OCI-LY1 (cell line): ENCODE measurements around the gene TCP11.

Source experiments
- H2AFZ ChIP-seq: fragments of 200-600 bp; sonication (generic), shearing (Covaris generic); 2 replicates; pipeline ENCODE4 v1.6.0; 2014; ENCODE audit warnings: antibody characterized with exemption, mild to moderate bottlenecking, low read length
- H3F3A ChIP-seq: fragments of 200-600 bp; sonication (generic), shearing (Covaris generic); 2 replicates; pipeline ENCODE4 v1.6.0; 2014; ENCODE audit warnings: mild to moderate bottlenecking, antibody characterized with exemption, low read length, moderate library complexity; ENCODE audit not compliant: insufficient read depth
- H3K27ac ChIP-seq: fragments of 200-600 bp; sonication (generic); 2 replicates; pipeline ENCODE4 v1.5.1; 2014; ENCODE audit warnings: low read length, mixed run types, mild to moderate bottlenecking, low read depth; ENCODE audit not compliant: poor library complexity, severe bottlenecking
- H3K27me3 ChIP-seq: fragments of 200-600 bp; sonication (generic); 2 replicates; pipeline ENCODE4 v1.6.0; 2014; ENCODE audit warnings: antibody characterized with exemption, mild to moderate bottlenecking, low read length, moderate library complexity; ENCODE audit not compliant: insufficient read depth
- H3K36me3 ChIP-seq: fragments of 200-600 bp; sonication (generic); 2 replicates; pipeline ENCODE4 v1.6.1; 2014; ENCODE audit warnings: mild to moderate bottlenecking, antibody characterized with exemption, low read length, moderate library complexity, mixed read lengths; ENCODE audit not compliant: insufficient read depth
- H3K4me1 ChIP-seq: fragments of 200-600 bp; sonication (generic); 2 replicates; pipeline ENCODE4 v1.5.1; 2014; ENCODE audit warnings: mild to moderate bottlenecking, low read length, moderate library complexity; ENCODE audit not compliant: insufficient read depth, severe bottlenecking
- H3K4me2 ChIP-seq: fragments of 200-600 bp; sonication (generic), shearing (Covaris generic); 2 replicates; pipeline ENCODE4 v1.6.1; 2014; ENCODE audit warnings: low read length
- H3K4me3 ChIP-seq: fragments of 200-600 bp; sonication (generic); 2 replicates; pipeline ENCODE4 v1.5.1; 2014; ENCODE audit warnings: low read length, low read depth, mild to moderate bottlenecking, mixed read lengths; ENCODE audit not compliant: poor library complexity, severe bottlenecking
- H3K79me2 ChIP-seq: fragments of 200-600 bp; shearing (Covaris generic); 2 replicates; pipeline ENCODE4 v1.6.1; 2016; ENCODE audit warnings: mixed run types, low read length, mixed read lengths; ENCODE audit not compliant: insufficient read depth
- H3K9ac ChIP-seq: fragments of 200-600 bp; sonication (generic), shearing (Covaris generic); 2 replicates; pipeline ENCODE4 v1.6.1; 2014; ENCODE audit warnings: mild to moderate bottlenecking, low read length, mixed read lengths
- H3K9me2 ChIP-seq: fragments of 200-600 bp; sonication (generic), shearing (Covaris generic); 2 replicates; pipeline ENCODE4 v1.6.1; 2014; ENCODE audit warnings: low read depth, mild to moderate bottlenecking, low read length, mixed read lengths
- H3K9me3 ChIP-seq: fragments of 200-600 bp; shearing (Covaris generic); 2 replicates; pipeline ENCODE4 v1.6.1; 2014; ENCODE audit warnings: low read length, mixed read lengths
- H4K20me1 ChIP-seq: fragments of 200-600 bp; sonication (generic), shearing (Covaris generic); 2 replicates; pipeline ENCODE4 v1.6.0; 2016; ENCODE audit warnings: mild to moderate bottlenecking, low read length; ENCODE audit not compliant: insufficient read depth
- EZH2 ChIP-seq: fragments of 200-600 bp; sonication (generic), shearing (Covaris generic); IDR thresholded peaks from 2 replicates; pipeline ENCODE4 v1.8.0; 2017; ENCODE audit warnings: borderline replicate concordance, mixed run types, mild to moderate bottlenecking, antibody characterized with exemption, low read length, moderate library complexity, mixed read lengths
- TF ChIP-seq, protein P1 (sequence below): fragments of 200-600 bp; sonication (generic), shearing (Covaris generic); IDR thresholded peaks from 2 replicates; pipeline ENCODE4 v1.5.1; 2017; ENCODE audit warnings: mild to moderate bottlenecking, antibody characterized with exemption, low read length, moderate library complexity, mixed read lengths

Gene TCP11

DNA sequence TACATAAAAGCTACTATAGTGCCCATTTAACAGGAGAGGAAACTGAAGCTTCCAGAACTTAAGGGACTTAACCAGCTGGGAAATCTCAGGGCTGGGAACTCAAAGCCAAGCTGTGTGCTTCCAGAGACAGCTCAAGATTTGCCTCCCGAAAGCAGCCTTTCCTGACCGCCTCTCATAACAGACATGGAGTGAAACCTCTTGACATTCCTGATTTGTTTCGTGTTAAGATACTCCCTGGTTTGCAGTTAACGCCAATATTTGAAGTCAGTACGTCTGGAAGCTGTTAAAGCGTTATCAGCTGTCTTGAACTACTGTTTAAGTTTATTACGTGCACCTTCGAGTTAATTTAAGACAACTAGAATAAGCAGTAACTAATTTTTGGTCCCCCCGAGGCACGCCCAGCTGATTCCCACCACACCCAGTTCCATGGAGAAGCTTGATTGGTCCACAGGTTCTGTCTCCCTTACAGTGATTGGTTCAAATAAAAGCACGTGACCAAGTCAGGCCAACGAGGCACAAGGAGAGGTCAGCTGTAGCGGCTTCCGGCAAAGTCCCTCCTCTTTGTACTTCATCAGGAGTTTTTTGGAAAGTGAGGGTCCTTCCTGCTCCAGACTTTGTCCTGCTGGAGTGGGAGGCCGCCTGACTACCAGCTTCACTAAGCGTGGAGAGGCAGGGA is 8.9 kb upstream of the TCP11 start:
- TF ChIP-seq, protein P1, sequence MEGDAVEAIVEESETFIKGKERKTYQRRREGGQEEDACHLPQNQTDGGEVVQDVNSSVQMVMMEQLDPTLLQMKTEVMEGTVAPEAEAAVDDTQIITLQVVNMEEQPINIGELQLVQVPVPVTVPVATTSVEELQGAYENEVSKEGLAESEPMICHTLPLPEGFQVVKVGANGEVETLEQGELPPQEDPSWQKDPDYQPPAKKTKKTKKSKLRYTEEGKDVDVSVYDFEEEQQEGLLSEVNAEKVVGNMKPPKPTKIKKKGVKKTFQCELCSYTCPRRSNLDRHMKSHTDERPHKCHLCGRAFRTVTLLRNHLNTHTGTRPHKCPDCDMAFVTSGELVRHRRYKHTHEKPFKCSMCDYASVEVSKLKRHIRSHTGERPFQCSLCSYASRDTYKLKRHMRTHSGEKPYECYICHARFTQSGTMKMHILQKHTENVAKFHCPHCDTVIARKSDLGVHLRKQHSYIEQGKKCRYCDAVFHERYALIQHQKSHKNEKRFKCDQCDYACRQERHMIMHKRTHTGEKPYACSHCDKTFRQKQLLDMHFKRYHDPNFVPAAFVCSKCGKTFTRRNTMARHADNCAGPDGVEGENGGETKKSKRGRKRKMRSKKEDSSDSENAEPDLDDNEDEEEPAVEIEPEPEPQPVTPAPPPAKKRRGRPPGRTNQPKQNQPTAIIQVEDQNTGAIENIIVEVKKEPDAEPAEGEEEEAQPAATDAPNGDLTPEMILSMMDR, result no peak
- TF ChIP-seq EZH2, result no peak
- Histone ChIP-seq H3K4me2 (no peak overlapping the region), H3K9ac (no peak overlapping the region), H3K36me3 (no peaks in the 10 kb centered on the region), H3K27me3 (0 out of 2 replicates have a peak, but pooled peaks cover 10% of the 10 kb centered on the region), H3K79me2 (no peaks in the 10 kb centered on the region), H3F3A (no peaks in the 10 kb centered on the region), H3K9me3 (no peaks in the 10 kb centered on the region), H2AFZ (no peak overlapping the region), H3K4me1 (no peaks in the 10 kb centered on the region), H4K20me1 (no peaks in the 10 kb centered on the region), H3K4me3 (no peak overlapping the region), H3K9me2 (no peaks in the 10 kb centered on the region), H3K27ac (no peak overlapping the region)

DNA sequence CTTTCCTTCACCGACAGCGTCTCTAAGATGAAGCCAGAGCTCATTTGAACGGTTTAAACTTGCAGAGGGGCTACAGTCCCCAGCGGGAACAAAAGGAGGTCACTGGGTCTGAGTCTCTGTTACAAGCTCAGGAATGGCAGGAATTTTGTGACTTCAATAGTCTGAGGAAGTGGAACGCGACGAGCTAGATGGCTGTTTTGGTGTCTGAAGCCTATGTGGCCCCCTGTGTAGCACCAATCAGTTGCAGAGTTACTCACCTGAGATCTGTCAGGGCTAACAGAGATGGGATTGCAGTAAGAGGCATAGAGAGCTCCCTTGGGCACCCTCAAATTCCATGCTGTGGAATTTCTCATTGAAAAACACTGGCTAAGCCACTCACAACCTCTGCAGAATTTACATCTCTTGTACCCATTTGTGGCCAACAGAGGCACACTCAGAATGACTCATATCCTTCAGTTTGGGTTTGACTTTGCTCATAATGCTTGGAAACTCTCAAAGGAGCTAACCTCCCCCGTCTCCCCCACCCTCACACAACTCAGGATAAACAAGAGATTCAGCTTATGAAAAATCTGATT is 7.1 kb upstream of the TCP11 start:
- Histone ChIP-seq H2AFZ (no peak overlapping the region), H4K20me1 (no peaks in the 10 kb centered on the region), H3K9me3 (no peaks in the 10 kb centered on the region), H3K27me3 (0 out of 2 replicates have a peak, but pooled peaks cover 10% of the 10 kb centered on the region), H3K4me2 (no peak overlapping the region), H3K36me3 (no peaks in the 10 kb centered on the region), H3F3A (no peaks in the 10 kb centered on the region), H3K9ac (no peak overlapping the region), H3K9me2 (no peaks in the 10 kb centered on the region), H3K4me3 (no peak overlapping the region), H3K4me1 (no peaks in the 10 kb centered on the region), H3K79me2 (no peaks in the 10 kb centered on the region), H3K27ac (no peak overlapping the region)
- TF ChIP-seq, protein P1, result no peak
- no peak for TF ChIP-seq EZH2

GRCh38 chr6:35147486-35147885 is 6.3 kb upstream of the TCP11 start:
- Histone ChIP-seq H3K27me3 (0 out of 2 replicates have a peak, but pooled peaks cover 10% of the 10 kb centered on the region), H2AFZ (no peak overlapping the region), H3K36me3 (no peaks in the 10 kb centered on the region), H4K20me1 (no peaks in the 10 kb centered on the region), H3K9me2 (no peaks in the 10 kb centered on the region), H3K27ac (no peak overlapping the region), H3F3A (no peaks in the 10 kb centered on the region), H3K4me1 (no peaks in the 10 kb centered on the region), H3K9me3 (no peaks in the 10 kb centered on the region), H3K79me2 (no peaks in the 10 kb centered on the region), H3K4me2 (no peak overlapping the region), H3K4me3 (no peak overlapping the region), H3K9ac (no peak overlapping the region)
- TF ChIP-seq, protein P1, result no peak
- TF ChIP-seq EZH2, result no peak
